BLaER1 (cell line): ENCODE data around the gene PSMD3.

Experiments used
- H3K27ac ChIP-seq: shearing (Covaris generic); formaldehyde crosslinking; 2 replicates; pipeline ENCODE4 v1.8.1; 2022
- H3K27me3 ChIP-seq: shearing (Covaris generic); formaldehyde crosslinking; 2 replicates; pipeline ENCODE4 v1.8.1; 2022
- H3K36me3 ChIP-seq: shearing (Covaris generic); formaldehyde crosslinking; 2 replicates; pipeline ENCODE4 v1.8.1; 2022
- H3K4me1 ChIP-seq: shearing (Covaris generic); formaldehyde crosslinking; 2 replicates; pipeline ENCODE4 v1.8.1; 2022
- H3K4me2 ChIP-seq: shearing (Covaris generic); formaldehyde crosslinking; 2 replicates; pipeline ENCODE4 v1.8.1; 2022
- H3K4me3 ChIP-seq: shearing (Covaris generic); formaldehyde crosslinking; 2 replicates; pipeline ENCODE4 v1.8.1; 2022
- H3K9ac ChIP-seq: shearing (Covaris generic); formaldehyde crosslinking; 2 replicates; pipeline ENCODE4 v1.8.1; 2022
- H3K9me3 ChIP-seq: shearing (Covaris generic); formaldehyde crosslinking; 2 replicates; pipeline ENCODE4 v1.8.1; 2022
- H4K20me1 ChIP-seq: shearing (Covaris generic); formaldehyde crosslinking; 2 replicates; pipeline ENCODE4 v1.8.1; 2022
- Cebpa-rat ChIP-seq: shearing (Covaris generic); IDR thresholded peaks from 2 replicates; pipeline ENCODE4 v1.8.1; 2022

The PSMD3 gene

DNA sequence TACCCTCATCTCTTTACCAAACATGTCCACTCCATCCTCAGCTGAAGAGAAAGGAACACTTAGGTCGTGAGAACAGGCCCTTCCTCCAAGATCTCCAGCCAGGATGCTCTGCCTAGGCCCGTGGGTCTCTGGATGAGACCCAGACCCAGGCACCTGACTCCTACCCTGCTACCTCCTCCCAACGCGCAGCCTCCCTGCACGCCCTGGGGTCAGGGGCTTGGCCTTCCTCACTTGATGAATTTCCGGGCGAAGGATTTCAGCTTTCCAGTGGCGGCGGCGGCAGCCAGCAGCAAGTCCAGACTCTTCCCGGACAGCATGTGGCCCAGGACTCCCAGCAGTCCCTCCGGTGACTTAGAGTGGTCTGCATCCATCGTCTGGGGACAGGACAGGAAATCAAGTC, 48.0 kb downstream of the PSMD3 start:
- peaks cover 99% of the 10 kb centered on the region for H3K36me3 ChIP-seq

DNA sequence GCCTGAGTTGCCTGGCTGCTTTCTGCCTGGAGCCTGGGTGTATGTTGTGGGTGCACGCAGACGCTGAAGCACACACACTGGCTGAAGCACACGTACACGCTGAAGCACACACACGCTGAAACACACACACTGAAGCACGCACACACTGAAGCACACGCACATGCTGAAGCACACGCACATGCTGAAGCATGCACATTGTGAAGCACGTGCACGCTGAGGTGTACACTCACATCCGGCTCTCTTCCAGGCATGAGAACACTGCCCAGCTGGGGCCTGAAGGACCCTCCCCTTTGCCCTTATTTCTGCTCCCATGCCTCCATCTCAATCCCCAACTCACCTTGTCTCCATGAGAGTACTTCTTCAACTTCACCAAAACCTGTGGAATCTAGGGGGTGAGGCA, 51.1 kb downstream of the PSMD3 start:
- Histone ChIP-seq H3K27ac (peak overlapping the region; percentile 35; the same call in 1 of the 2 replicates), H3K4me1 (peaks cover 18% of the 10 kb centered on the region), H3K27me3 (no peaks in the 10 kb centered on the region), H3K4me2 (peak overlapping the region; percentile 24; the same call in 1 of the 2 replicates), H3K9ac (peak overlapping the region; percentile 38; the same call in 1 of the 2 replicates), H3K9me3 (no peaks in the 10 kb centered on the region), H3K4me3 (no peak overlapping the region), H3K36me3 (peaks cover 99% of the 10 kb centered on the region), H4K20me1 (no peaks in the 10 kb centered on the region)
- TF ChIP-seq Cebpa-rat, result no peak

More for the DNA sequence above, 48.0 kb downstream of the PSMD3 start:
- Histone ChIP-seq H3K27me3 (no peaks in the 10 kb centered on the region), H3K9ac (no peak overlapping the region), H3K4me3 (no peak overlapping the region), H3K4me2 (no peak overlapping the region), H3K4me1 (peaks cover 18% of the 10 kb centered on the region), H4K20me1 (no peaks in the 10 kb centered on the region), H3K9me3 (no peaks in the 10 kb centered on the region), H3K27ac (no peak overlapping the region)
- no peak for TF ChIP-seq Cebpa-rat

DNA sequence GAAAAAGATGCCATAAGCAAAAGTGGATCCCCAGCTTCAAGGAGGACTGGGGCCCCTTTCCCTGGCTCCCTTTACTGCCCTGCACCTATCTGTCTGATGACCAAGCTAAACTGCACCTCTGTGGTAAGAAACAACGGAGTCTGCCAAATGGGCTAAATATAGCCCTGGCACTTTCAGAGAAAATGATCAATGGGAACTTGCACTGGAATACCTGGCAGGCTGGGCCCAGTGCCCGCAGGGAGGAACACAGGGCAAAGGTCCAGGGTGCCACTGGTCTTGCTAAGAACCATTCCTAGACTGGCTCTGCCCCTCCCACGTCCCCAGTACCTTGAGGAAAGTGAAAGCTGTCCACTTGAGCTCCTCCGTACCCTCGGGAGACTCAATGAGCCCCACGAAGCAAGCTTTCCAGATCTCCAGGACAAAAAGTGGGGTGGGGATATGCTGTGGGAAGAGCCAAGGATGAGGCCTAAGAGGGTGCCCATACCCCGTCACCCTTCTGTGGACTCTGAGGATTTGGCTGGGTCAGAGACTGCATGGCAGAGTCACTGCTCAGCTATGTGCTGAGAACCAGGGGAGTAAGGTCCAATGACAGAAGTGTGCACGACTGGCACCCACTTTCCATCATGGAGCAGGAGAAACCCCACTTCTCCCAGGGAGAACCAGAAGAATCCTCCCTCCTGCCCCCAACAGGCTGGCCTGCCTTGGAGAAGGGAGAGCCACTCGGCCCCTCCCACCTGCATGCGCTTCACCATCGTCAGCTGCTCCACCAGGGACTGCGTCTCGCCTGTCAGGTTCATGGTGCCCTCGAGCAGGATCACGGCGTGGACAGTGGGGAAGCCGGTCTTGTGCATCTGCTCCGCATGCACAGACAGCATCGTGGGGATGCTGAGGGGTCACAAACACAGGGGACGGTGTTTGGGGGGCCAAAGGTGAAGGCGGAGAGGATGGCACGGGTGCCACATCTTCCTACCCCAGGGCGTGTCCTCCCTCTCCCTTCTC, 52.0 kb downstream of the PSMD3 start:
- Histone ChIP-seq H3K9me3 (no peaks in the 10 kb centered on the region), H3K27me3 (no peaks in the 10 kb centered on the region), H3K27ac (no peak overlapping the region), H3K4me3 (no peak overlapping the region), H3K4me2 (no peak overlapping the region), H4K20me1 (no peaks in the 10 kb centered on the region), H3K9ac (0 out of 2 replicates have a peak overlapping the region, but pooled peaks have one; percentile 2), H3K4me1 (peaks cover 18% of the 10 kb centered on the region), H3K36me3 (peaks cover 97% of the 10 kb centered on the region)
- no peak for TF ChIP-seq Cebpa-rat

DNA sequence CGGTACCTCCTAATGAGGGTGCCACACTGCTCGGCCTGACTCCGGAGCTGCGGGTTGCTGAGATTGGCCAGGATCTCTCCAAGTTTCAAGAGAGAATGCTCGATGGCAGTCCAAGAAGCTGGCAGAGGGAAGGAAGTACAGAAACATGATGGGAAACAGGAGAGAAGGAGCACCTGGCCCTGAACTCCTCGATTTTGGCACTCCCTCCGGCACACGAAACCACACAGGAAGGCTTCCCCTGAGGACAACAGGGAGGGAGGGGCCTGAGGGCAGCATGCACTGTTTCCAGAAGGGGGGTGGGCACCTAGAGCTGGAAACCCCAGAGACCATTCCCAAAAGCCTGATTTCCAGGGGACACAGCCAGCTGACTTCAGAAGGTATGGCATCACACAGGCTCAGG, 52.7 kb downstream of the PSMD3 start:
- no peak overlapping the region for H3K27ac ChIP-seq
- H3K4me2 ChIP-seq, result no peak overlapping the region
- H3K9ac ChIP-seq, result no peak overlapping the region
- no peaks in the 10 kb centered on the region for H3K9me3 ChIP-seq
- TF ChIP-seq Cebpa-rat, result no peak
- H3K36me3 ChIP-seq, result peaks cover 94% of the 10 kb centered on the region
- H4K20me1 ChIP-seq, result no peaks in the 10 kb centered on the region
- H3K27me3 ChIP-seq, result no peaks in the 10 kb centered on the region
- H3K4me3 ChIP-seq, result no peak overlapping the region
- peaks cover 18% of the 10 kb centered on the region for H3K4me1 ChIP-seq

DNA sequence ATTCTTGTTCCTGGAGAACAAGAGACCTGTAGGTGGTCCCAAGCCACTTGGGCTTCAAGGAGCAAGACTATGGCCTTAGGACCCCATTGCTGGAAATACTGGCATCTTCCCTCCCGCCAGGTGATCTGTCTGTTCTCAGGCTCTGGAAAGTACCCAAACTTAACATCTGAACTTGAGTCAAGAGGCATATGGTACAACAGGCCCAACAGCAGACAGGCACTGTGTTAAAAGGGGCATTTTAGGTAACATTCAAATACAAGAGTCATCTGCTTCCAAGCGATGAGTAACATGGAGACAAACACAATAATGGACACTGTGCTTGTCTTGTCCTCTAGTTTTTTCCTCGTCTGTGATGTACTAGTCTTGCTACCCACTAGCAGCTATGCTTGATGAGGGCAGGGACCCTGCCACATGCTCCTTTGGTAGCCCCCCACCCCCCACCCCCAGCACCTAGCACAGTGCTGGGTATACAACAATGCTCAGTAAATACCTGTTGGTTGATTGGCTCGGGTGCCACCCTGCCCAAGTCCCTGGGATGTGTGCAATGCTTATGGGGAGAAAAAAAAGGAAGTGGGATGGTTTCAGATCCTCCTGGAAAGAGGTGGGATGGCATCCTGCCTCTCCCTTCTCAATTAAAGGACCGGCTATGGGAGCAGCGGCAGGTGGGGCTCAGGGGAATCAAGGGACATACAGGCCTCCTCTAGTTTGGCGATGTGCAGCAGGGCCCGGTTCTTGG, 54.0 kb downstream of the PSMD3 start:
- Histone ChIP-seq H3K4me2 (no peak overlapping the region), H4K20me1 (no peaks in the 10 kb centered on the region), H3K9me3 (no peaks in the 10 kb centered on the region), H3K4me3 (no peak overlapping the region), H3K36me3 (peaks cover 87% of the 10 kb centered on the region), H3K27ac (no peak overlapping the region), H3K9ac (no peak overlapping the region), H3K4me1 (peaks cover 18% of the 10 kb centered on the region), H3K27me3 (no peaks in the 10 kb centered on the region)
- no peak for TF ChIP-seq Cebpa-rat

DNA sequence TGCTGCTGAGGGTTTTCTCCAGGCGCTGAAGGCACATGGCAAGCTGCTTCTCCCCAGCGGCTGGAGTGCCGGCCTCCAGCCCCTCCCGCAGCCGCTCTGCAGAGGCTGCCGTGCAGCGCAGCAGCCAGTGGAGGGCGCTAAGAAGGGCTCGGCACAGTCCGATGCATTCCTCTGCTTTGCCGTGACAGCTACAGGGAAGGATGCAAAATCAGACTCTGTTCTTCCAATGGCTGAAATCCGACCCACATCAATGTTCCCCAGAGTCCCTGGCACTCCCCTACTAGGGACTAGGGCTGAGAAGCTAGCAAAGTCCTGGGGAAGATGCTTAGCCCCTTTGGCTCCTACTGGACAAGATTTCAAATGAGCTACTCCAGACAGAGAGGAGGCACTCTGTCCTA, 54.6 kb downstream of the PSMD3 start:
- Histone ChIP-seq H3K4me3 (no peak overlapping the region), H3K9ac (no peak overlapping the region), H3K27me3 (no peaks in the 10 kb centered on the region), H3K4me1 (peaks cover 18% of the 10 kb centered on the region), H3K4me2 (no peak overlapping the region), H3K36me3 (peaks cover 82% of the 10 kb centered on the region), H3K27ac (no peak overlapping the region), H3K9me3 (no peaks in the 10 kb centered on the region), H4K20me1 (no peaks in the 10 kb centered on the region)
- TF ChIP-seq Cebpa-rat, result no peak

DNA sequence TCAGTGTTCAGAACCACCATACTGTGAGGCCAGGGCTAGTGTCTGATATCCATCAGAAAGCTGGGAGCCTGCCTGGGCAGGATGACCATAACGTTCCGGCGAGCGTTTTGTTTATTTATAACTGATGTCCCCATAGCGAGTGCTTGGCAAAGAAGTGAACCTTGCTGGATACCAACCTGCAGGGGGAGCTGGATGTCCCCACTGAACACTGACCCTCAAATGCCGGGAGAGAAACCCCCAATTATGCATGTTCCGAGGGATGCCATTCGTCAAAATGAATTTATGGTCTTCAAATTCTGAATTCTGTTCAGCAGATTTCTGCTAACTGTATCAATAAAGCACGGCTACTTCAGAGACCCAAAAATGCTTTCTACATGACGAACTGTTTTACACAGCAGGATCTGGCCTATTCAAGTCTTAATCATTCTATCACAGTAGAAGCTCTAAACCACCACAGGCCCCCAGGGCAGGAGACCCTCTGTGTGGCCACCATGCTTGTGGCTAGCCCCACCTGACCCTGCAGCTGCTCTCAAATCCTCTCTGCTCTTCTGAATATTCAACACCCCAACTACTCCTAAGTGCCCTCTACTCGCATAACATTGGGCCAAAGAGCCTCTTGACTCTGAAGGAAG, 58.4 kb downstream of the PSMD3 start:
- no peak overlapping the region for H3K27ac ChIP-seq
- H3K4me2 ChIP-seq, result no peak overlapping the region

DNA sequence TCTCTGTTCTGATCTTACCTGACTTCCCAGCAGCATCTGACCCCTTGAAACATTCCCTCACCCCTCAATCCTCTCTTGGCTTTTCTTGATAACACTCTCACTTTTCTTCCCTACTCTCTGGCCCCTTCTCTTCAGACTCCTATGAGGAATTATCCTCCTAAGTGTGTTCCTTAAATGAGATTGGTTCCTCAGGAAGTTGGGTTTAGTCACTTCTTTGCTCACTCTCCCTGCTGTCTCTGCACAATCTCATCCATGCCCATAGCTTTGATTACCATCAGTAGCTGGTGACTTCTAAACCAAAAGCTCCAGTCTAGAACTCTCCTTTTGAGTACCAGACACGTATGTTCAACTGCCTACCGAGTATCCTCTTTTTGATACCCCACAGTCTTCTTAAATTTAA, 60.6 kb downstream of the PSMD3 start:
- no peak overlapping the region for H3K27ac ChIP-seq
- H3K36me3 ChIP-seq, result peaks cover 63% of the 10 kb centered on the region
- H4K20me1 ChIP-seq, result no peaks in the 10 kb centered on the region
- no peak for TF ChIP-seq Cebpa-rat
- no peaks in the 10 kb centered on the region for H3K4me1 ChIP-seq
- no peak overlapping the region for H3K4me3 ChIP-seq
- H3K27me3 ChIP-seq, result no peaks in the 10 kb centered on the region
- no peak overlapping the region for H3K9ac ChIP-seq
- no peak overlapping the region for H3K4me2 ChIP-seq
- H3K9me3 ChIP-seq, result no peaks in the 10 kb centered on the region

More for the DNA sequence above, 58.4 kb downstream of the PSMD3 start:
- H4K20me1 ChIP-seq, result no peaks in the 10 kb centered on the region
- H3K27me3 ChIP-seq, result no peaks in the 10 kb centered on the region
- peaks cover 68% of the 10 kb centered on the region for H3K36me3 ChIP-seq
- H3K4me3 ChIP-seq, result no peak overlapping the region
- H3K9ac ChIP-seq, result no peak overlapping the region
- TF ChIP-seq Cebpa-rat, result no peak
- no peaks in the 10 kb centered on the region for H3K9me3 ChIP-seq
- no peaks in the 10 kb centered on the region for H3K4me1 ChIP-seq
